ENCODE data around the gene GLB1L2. TPM values are rescaled to one million over a fixed set of nuclear protein-coding genes. Genes with fewer than 3 reads are reported as not detected.

GLB1L2 gene
- total and polyA plus RNA-seq, 2 of the 4 experiments (the other 2 are of a cell fraction), result under 0.01 to 0.26 TPM

GRCh38 chr11:134416726-134417125 is 84.9 kb downstream of the GLB1L2 start:
- in situ Hi-C loops (cut with MboI; ENCODE audit: low sequenced_read_pairs) (no loop called here), dilution Hi-C loops (cut with HindIII; ENCODE audit: low sequenced_read_pairs, unreplicated experiment) (no loop called here), intact Hi-C loops (cut with micrococcal nuclease) (no loop called here)
- Histone ChIP-seq H4K91ac (ENCODE audit: insufficient read depth, low read depth, low read length) (no peak overlapping the region), H3K56ac (ENCODE audit: extremely low read depth, insufficient read depth, low read length) (no peak overlapping the region), H3K4me2 (ENCODE audit: low read depth, low read length) (no peak overlapping the region), H3K9me1 (ENCODE audit: insufficient read depth, low read length) (no peaks in the 10 kb centered on the region), H2AFZ (replicated peaks; ENCODE audit: low read length, poor library complexity) (no peak overlapping the region), H3K9ac (ENCODE audit: low read depth, low read length) (no peak overlapping the region), H3K27ac (ENCODE audit: insufficient read depth, low read length) (no peak overlapping the region), H3K23ac (ENCODE audit: low read depth, low read length) (no peak overlapping the region), H3K79me1 (ENCODE audit: low read depth in 1 of 2, low read length in 2 of 2) (no peaks in the 10 kb centered on the region), H4K20me1 (ENCODE audit: insufficient read depth, low read length) (no peaks in the 10 kb centered on the region), H3K14ac (replicated peaks; ENCODE audit: low read depth, low read length) (no peak overlapping the region), H3K9me3 (ENCODE audit: control insufficient read depth, insufficient read depth, low read length) (peaks cover 6% of the 10 kb centered on the region), H2AK9ac (replicated peaks; ENCODE audit: low read depth, low read length, poor library complexity) (no peak overlapping the region), H3K4ac (ENCODE audit: low read depth, low read length) (no peak overlapping the region), H3K4me1 (ENCODE audit: control insufficient read depth, insufficient read depth, low read length) (no peaks in the 10 kb centered on the region), H3K27me3 (ENCODE audit: control insufficient read depth, insufficient read depth, low read length) (peaks cover 18% of the 10 kb centered on the region), H4K8ac (ENCODE audit: low read depth in 2 of 2, low read length in 2 of 2) (no peak overlapping the region), H3K4me3 (ENCODE audit: insufficient read depth, low read depth, low read length) (no peak overlapping the region), H4K5ac (ENCODE audit: low read depth, low read length) (no peak overlapping the region), H3K18ac (ENCODE audit: low read depth, low read length) (no peak overlapping the region), H2BK15ac (ENCODE audit: low read depth, low read length) (no peak overlapping the region), H3K36me3 (ENCODE audit: control insufficient read depth, insufficient read depth, low read length) (no peaks in the 10 kb centered on the region), H2BK5ac (ENCODE audit: low read depth, low read length, poor library complexity, severe bottlenecking) (no peak overlapping the region), H2AK5ac (ENCODE audit: low read depth, low read length) (no peak overlapping the region), H2BK120ac (ENCODE audit: low read depth, low read length) (no peak overlapping the region), H2BK20ac (ENCODE audit: low read depth, low read length) (no peak overlapping the region)
- ATAC-seq (ENCODE audit: low read depth) (no peak), DNase-seq (no peak)
- CTCF ChIA-PET, result no interaction called here
- POLR2A ChIA-PET (ENCODE audit: unreplicated experiment), result no interaction called here
- no peak for TF ChIP-seq POLR2A (IDR thresholded peaks at IDR 0.05; ENCODE audit: low read depth, low read length)
- TF ChIP-seq RAD21 (IDR thresholded peaks at IDR 0.05; ENCODE audit: low read length), result no peak
- TF ChIP-seq FOS (IDR thresholded peaks at IDR 0.05; ENCODE audit: low read depth, low read length), result no peak
- TF ChIP-seq RCOR1 (IDR thresholded peaks at IDR 0.05; ENCODE audit: insufficient replicate concordance, low read length), result no peak
- TF ChIP-seq MAFK (IDR thresholded peaks at IDR 0.05; ENCODE audit: low read depth, low read length), result no peak
- no peak for TF ChIP-seq BHLHE40 (IDR thresholded peaks at IDR 0.05; ENCODE audit: low read depth, low read length)
- TF ChIP-seq NFE2L2 (IDR thresholded peaks at IDR 0.05; ENCODE audit: low read depth, low read length), result no peak
- no peak for TF ChIP-seq CEBPB (IDR thresholded peaks at IDR 0.05; ENCODE audit: low read depth, low read length)
- no peak for TF ChIP-seq RFX5 (IDR thresholded peaks at IDR 0.05; ENCODE audit: low read depth, low read length)
- BruUV-seq (replicated peaks), result no TSS peak
- no CpG with 5 or more reads among the region's 10 CpGs for WGBS, 2 experiments (ENCODE audit: extremely low coverage in 2 of 2, insufficient read length in 1 of 2)
